Neuronal stem cell (in vitro differentiated cells): ENCODE results near the gene RAB26.
"Not testable (repeated sequence)": the region's sequence is repeated elsewhere in the genome, so short reads cannot be mapped to it uniquely, and the experiment has no call there.

Experiments used
- DNase-seq: peaks from one replicate; pipeline ENCODE4 v3.0.0-alpha.2; 2013; ENCODE audit warnings: low spot score
- H2AFZ ChIP-seq: one replicate; pipeline ENCODE4 v1.6.1; 2013; ENCODE audit warnings: mild to moderate bottlenecking, low read length, inconsistent platforms
- H2AK5ac ChIP-seq: 2 replicates; pipeline ENCODE4 v1.6.1; 2013; ENCODE audit warnings: low read depth, mild to moderate bottlenecking, inconsistent platforms, low read length, moderate library complexity, mixed read lengths
- H2BK120ac ChIP-seq: 2 replicates; pipeline ENCODE4 v1.6.1; 2013; ENCODE audit warnings: low read depth, mild to moderate bottlenecking, inconsistent platforms, low read length, moderate library complexity, mixed read lengths
- H2BK12ac ChIP-seq: one replicate; pipeline ENCODE4 v1.6.1; 2013; ENCODE audit warnings: low read length, inconsistent platforms
- H2BK15ac ChIP-seq: 2 replicates; pipeline ENCODE4 v1.6.1; 2013; ENCODE audit warnings: mild to moderate bottlenecking, low read length, inconsistent platforms, mixed read lengths
- H2BK5ac ChIP-seq: one replicate; pipeline ENCODE4 v1.6.1; 2013; ENCODE audit warnings: inconsistent platforms, mild to moderate bottlenecking, low read length, moderate library complexity
- H3K14ac ChIP-seq: one replicate; pipeline ENCODE4 v1.6.1; 2013; ENCODE audit warnings: low read length, inconsistent platforms
- H3K18ac ChIP-seq: 2 replicates; pipeline ENCODE4 v1.6.1; 2013; ENCODE audit warnings: low read length, inconsistent platforms
- H3K23ac ChIP-seq: 2 replicates; pipeline ENCODE4 v1.6.1; 2013; ENCODE audit warnings: low read depth, mild to moderate bottlenecking, mixed read lengths, low read length, inconsistent platforms; ENCODE audit not compliant: poor library complexity
- H3K27ac ChIP-seq: replicated peaks from 3 replicates; pipeline ENCODE4 v1.5.1; 2013; ENCODE audit warnings: low read length, inconsistent platforms
- H3K27me3 ChIP-seq, 3 experiments: 2 replicates each; pipeline ENCODE4 v1.6.1; 2013; ENCODE audit warnings: low read length in 3 of 3, mild to moderate bottlenecking in 2 of 3, inconsistent platforms in 1 of 3, low read depth in 1 of 3, mixed read lengths in 1 of 3, moderate library complexity in 1 of 3; ENCODE audit not compliant: control insufficient read depth in 3 of 3, insufficient read depth in 3 of 3
- H3K36me3 ChIP-seq, 2 donors: replicated peaks in 1 of 2; 2 replicates each; pipeline ENCODE4 v1.6.1; 2013; ENCODE audit warnings: low read length in 2 of 2; ENCODE audit not compliant: control insufficient read depth in 2 of 2, insufficient read depth in 2 of 2
- H3K4ac ChIP-seq: 2 replicates; pipeline ENCODE4 v1.6.1; 2013; ENCODE audit warnings: inconsistent platforms, mild to moderate bottlenecking, low read length, moderate library complexity
- H3K4me1 ChIP-seq, 2 donors: 1 replicate in 1 of 2; 2 replicates in 1 of 2; pipeline ENCODE4 v1.6.1; 2013; ENCODE audit warnings: low read length in 2 of 2, low read depth in 1 of 2; ENCODE audit not compliant: control insufficient read depth in 2 of 2, insufficient read depth in 1 of 2
- H3K4me2 ChIP-seq: one replicate; pipeline ENCODE4 v1.6.1; 2013; ENCODE audit warnings: mild to moderate bottlenecking, low read length, inconsistent platforms; ENCODE audit not compliant: insufficient read depth, poor library complexity, severe bottlenecking
- H3K4me3 ChIP-seq, 2 donors: 2 replicates each; pipeline ENCODE4 v1.5.1; 2013; ENCODE audit warnings: low read length in 2 of 2, mild to moderate bottlenecking in 2 of 2, inconsistent platforms in 1 of 2, moderate library complexity in 1 of 2
- H3K79me1 ChIP-seq: one replicate; pipeline ENCODE4 v1.6.1; 2013; ENCODE audit warnings: low read depth, mild to moderate bottlenecking, inconsistent platforms, low read length, moderate library complexity
- H3K9ac ChIP-seq: one replicate; pipeline ENCODE4 v1.6.1; 2013; ENCODE audit warnings: mild to moderate bottlenecking, low read depth, low read length, inconsistent platforms; ENCODE audit not compliant: poor library complexity
- H3K9me3 ChIP-seq, 2 donors: replicated peaks in 1 of 2; 2 replicates each; pipeline versions ENCODE3 to v1.6.1; 2013; ENCODE audit warnings: low read length in 2 of 2, mild to moderate bottlenecking in 2 of 2, inconsistent platforms in 1 of 2, low read depth in 1 of 2, mixed read lengths in 1 of 2, moderate library complexity in 1 of 2; ENCODE audit not compliant: control insufficient read depth in 2 of 2, insufficient read depth in 1 of 2
- H4K8ac ChIP-seq: one replicate; pipeline ENCODE4 v1.6.1; 2013; ENCODE audit warnings: low read depth, mild to moderate bottlenecking, inconsistent platforms, low read length, moderate library complexity
- H4K91ac ChIP-seq: one replicate; pipeline ENCODE4 v1.6.1; 2013; ENCODE audit warnings: low read length, low read depth, mild to moderate bottlenecking, inconsistent platforms; ENCODE audit not compliant: poor library complexity
- WGBS, 2 donors: extraction: QIAGEN DNeasy Blood & Tissue Kit; methylation state at CpG; one replicate each; pipeline ENCODE4 v1.1.7; 2013; ENCODE audit warnings: missing lambda C conversion rate in 2 of 2, mixed read lengths in 1 of 2; ENCODE audit not compliant: insufficient read length in 2 of 2, insufficient replicate concordance in 1 of 2; ENCODE audit errors: extremely low coverage in 2 of 2; 5-methylcytosine and 5-hydroxymethylcytosine counted together

RAB26 gene

GRCh38 chr16:2122429-2122828 lies 26.0 kb upstream of the RAB26 start:
- WGBS, 2 donors, result no CpG with 5 or more reads among the region's 17 CpGs
- Histone ChIP-seq H3K27me3 (no peaks in the 10 kb centered on the region), H2AFZ (no peak overlapping the region), H3K9me3 (no peaks in the 10 kb centered on the region), H2BK15ac (no peak overlapping the region), H4K91ac (peak overlapping the region; percentile 64), H3K79me1 (peaks cover 11% of the 10 kb centered on the region), H3K9ac (no peak overlapping the region), H3K4me3 (no peak overlapping the region), H4K8ac (no peak overlapping the region), H3K4me1 (peaks cover 7 to 15% of the 10 kb centered on the region in 2 donors), H3K23ac (no peak overlapping the region), H3K27ac (no peak overlapping the region), H3K4ac (no peak overlapping the region), H3K36me3 (no peaks in the 10 kb centered on the region), H3K14ac (no peak overlapping the region), H2BK12ac (no peak overlapping the region), H3K4me2 (no peak overlapping the region), H2BK5ac (no peak overlapping the region), H3K18ac (no peak overlapping the region), H2AK5ac (peak overlapping the region; percentile 79), H2BK120ac (no peak overlapping the region)
- DNase-seq, result no peak

GRCh38 chr16:2122934-2123683 lies 25.3 kb upstream of the RAB26 start:
- H3K18ac ChIP-seq, result not testable (repeated sequence)

GRCh38 chr16:2123706-2124376 lies 24.6 kb upstream of the RAB26 start:
- Histone ChIP-seq H3K4me1 (peaks cover 7 to 17% of the 10 kb centered on the region in 2 donors), H3K79me1 (peaks cover 11% of the 10 kb centered on the region), H3K14ac (peak overlapping the region; percentile 38)
- H3K4ac ChIP-seq, H3K9ac ChIP-seq, H2BK120ac ChIP-seq, DNase-seq, H2AK5ac ChIP-seq, H3K27me3 ChIP-seq, H3K36me3 ChIP-seq, H4K91ac ChIP-seq, H2BK12ac ChIP-seq, H3K27ac ChIP-seq, H4K8ac ChIP-seq, H3K4me3 ChIP-seq, H2BK15ac ChIP-seq, H3K4me2 ChIP-seq, H2AFZ ChIP-seq, H3K23ac ChIP-seq, H3K18ac ChIP-seq, H3K9me3 ChIP-seq, H2BK5ac ChIP-seq: not testable (repeated sequence)
- WGBS, 2 donors, result no CpG with 5 or more reads among the region's 27 CpGs

More at GRCh38 chr16:2122934-2123683, 25.3 kb upstream of the RAB26 start:
- H2AK5ac ChIP-seq, H2BK12ac ChIP-seq, H3K9me3 ChIP-seq, H3K4me2 ChIP-seq, H3K27ac ChIP-seq, H4K91ac ChIP-seq, H4K8ac ChIP-seq, H3K9ac ChIP-seq, H3K14ac ChIP-seq, H3K27me3 ChIP-seq, H2BK5ac ChIP-seq, H2BK120ac ChIP-seq, H3K23ac ChIP-seq, H3K4me3 ChIP-seq, H3K36me3 ChIP-seq, DNase-seq, H2AFZ ChIP-seq, H2BK15ac ChIP-seq, H3K4ac ChIP-seq: not testable (repeated sequence)
- Histone ChIP-seq H3K4me1 (peaks cover 7 to 17% of the 10 kb centered on the region in 2 donors), H3K79me1 (peaks cover 11% of the 10 kb centered on the region)
- no CpG with 5 or more reads among the region's 26 CpGs for WGBS, 2 donors

GRCh38 chr16:2124377-2124693 lies 24.1 kb upstream of the RAB26 start:
- Histone ChIP-seq H3K79me1 (peaks cover 11% of the 10 kb centered on the region), H3K4me1 (peaks cover 7 to 17% of the 10 kb centered on the region in 2 donors), H3K27ac (peak overlapping the region; percentile 87), H2AFZ (peak overlapping the region; percentile 72), H2AK5ac (peak overlapping the region; percentile 81), H3K4me3 (peak overlapping the region in 1 of 2 donors; percentile 40), H3K9ac (peak overlapping the region; percentile 60), H2BK15ac (peak overlapping the region; percentile 49), H3K18ac (peak overlapping the region; percentile 89)
- H4K91ac ChIP-seq, H3K9me3 ChIP-seq, H3K23ac ChIP-seq, DNase-seq, H3K36me3 ChIP-seq, H3K4me2 ChIP-seq, H2BK5ac ChIP-seq, H3K4ac ChIP-seq, H3K27me3 ChIP-seq, H4K8ac ChIP-seq, H2BK12ac ChIP-seq, H2BK120ac ChIP-seq, H3K14ac ChIP-seq: not testable (repeated sequence)
- WGBS, 2 donors, result no CpG with 5 or more reads among the region's 11 CpGs
